Calu3 (cell line): ENCODE results near the gene TSPAN6. TPM values are rescaled to one million over a fixed set of nuclear protein-coding genes. Genes with fewer than 3 reads are reported as not detected.

ENCODE experiments used
- BruUV-seq: library from RNA; stranded (reverse); fragments of 400-500 nt; replicated peaks from 2 replicates; lab custom pipeline; 2021; lab: Mats Ljungman, UMichigan
- CTCF ChIA-PET: fragments of 300-600 bp; sonication (Branson Sonifier 250); formaldehyde crosslinking; loops from one replicate; lab custom pipeline; 2022; ENCODE audit warnings: antibody characterized with exemption; lab: Charles Lee
- DNase-seq: peaks from one replicate; pipeline ENCODE4 v3.0.0; 2022
- H3K27ac Mint-ChIP-seq: one replicate; pipeline ENCODE4 v1.8.0; 2022; ENCODE audit warnings: mixed read lengths; ENCODE audit not compliant: unreplicated experiment
- H3K27me3 Mint-ChIP-seq: one replicate; pipeline ENCODE4 v1.8.0; 2022; ENCODE audit warnings: mixed read lengths; ENCODE audit not compliant: unreplicated experiment
- H3K36me3 Mint-ChIP-seq: one replicate; pipeline ENCODE4 v1.8.0; 2022; ENCODE audit warnings: mild to moderate bottlenecking, moderate library complexity, mixed read lengths; ENCODE audit not compliant: insufficient read depth, unreplicated experiment
- H3K4me1 Mint-ChIP-seq: one replicate; pipeline ENCODE4 v1.8.0; 2022; ENCODE audit warnings: mild to moderate bottlenecking, low read depth, mixed read lengths; ENCODE audit not compliant: unreplicated experiment
- H3K4me3 Mint-ChIP-seq: one replicate; pipeline ENCODE4 v1.8.0; 2022; ENCODE audit warnings: mild to moderate bottlenecking, low read depth, moderate library complexity, mixed read lengths; ENCODE audit not compliant: unreplicated experiment
- H3K9me3 Mint-ChIP-seq: one replicate; pipeline ENCODE4 v1.8.0; 2022; ENCODE audit warnings: low read depth, mixed read lengths; ENCODE audit not compliant: unreplicated experiment
- CTCF ChIP-seq: fragments of 200-600 bp; IDR thresholded peaks from one replicate; pipeline ENCODE4 v1.8.0; 2022; ENCODE audit warnings: antibody characterized with exemption; ENCODE audit not compliant: unreplicated experiment
- intact Hi-C: fragments of 100-400 bp; cut with micrococcal nuclease; formaldehyde crosslinking; loops from one replicate; pipeline ENCODE4 v1.10.0; 2022; ENCODE audit not compliant: unreplicated experiment
- total RNA-seq: library from RNA; stranded (reverse); gene quantifications from 2 replicates; pipeline ENCODE4 v1.2.3, GENCODE V29; 2022

TSPAN6 gene
- total RNA-seq, 1 experiment from 2014 or later: 70.6 TPM

DNA sequence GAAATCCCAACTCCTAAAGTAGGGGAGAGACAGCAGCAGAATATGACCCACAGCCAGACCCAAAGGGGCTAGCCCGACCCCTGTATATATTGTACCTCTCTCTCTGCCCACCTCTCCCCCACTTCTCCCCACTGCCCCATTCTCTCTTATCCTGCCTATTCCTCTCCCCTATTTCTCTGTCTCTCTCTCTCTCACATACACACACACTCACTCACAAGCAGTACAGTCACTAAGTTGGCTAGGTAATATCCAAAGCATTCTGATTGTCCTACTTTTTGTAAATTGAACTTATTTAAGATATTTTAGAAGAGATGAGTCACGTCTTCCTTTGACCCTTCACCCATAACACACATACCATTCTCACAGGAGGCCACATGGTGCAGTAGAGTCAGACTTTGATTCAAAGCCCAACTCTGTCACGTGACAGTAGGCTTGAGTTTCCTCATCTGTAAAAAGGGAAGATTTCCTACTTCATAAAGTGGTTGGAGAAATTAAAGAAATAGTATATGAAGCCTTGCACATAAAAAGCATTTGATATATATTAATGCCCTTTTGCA, 36.9 kb upstream of the TSPAN6 start:
- Mint-ChIP-seq H3K36me3 (no peaks in the 10 kb centered on the region), H3K27ac (no peak overlapping the region), H3K9me3 (no peaks in the 10 kb centered on the region), H3K27me3 (no peaks in the 10 kb centered on the region), H3K4me1 (peaks cover 10% of the 10 kb centered on the region), H3K4me3 (no peak overlapping the region)
- CTCF ChIA-PET: no interaction called here
- no peak for TF ChIP-seq CTCF
- BruUV-seq: no TSS peak
- intact Hi-C loops: no loop called here
- no peak for DNase-seq

GRCh38 chrX:100672966-100673365, 36.4 kb upstream of the TSPAN6 start:
- no peak overlapping the region for H3K4me3 Mint-ChIP-seq

GRCh38 chrX:100663642-100664041, 27.0 kb upstream of the TSPAN6 start:
- peaks cover 19% of the 10 kb centered on the region for H3K4me1 Mint-ChIP-seq
- no TSS peak for BruUV-seq
- H3K27ac Mint-ChIP-seq: no peak overlapping the region
- TF ChIP-seq CTCF: no peak
- peaks cover 5% of the 10 kb centered on the region for H3K36me3 Mint-ChIP-seq
- H3K9me3 Mint-ChIP-seq: no peaks in the 10 kb centered on the region
- DNase-seq: no peak
- H3K27me3 Mint-ChIP-seq: no peaks in the 10 kb centered on the region
- CTCF ChIA-PET: no interaction called here
- H3K4me3 Mint-ChIP-seq: no peak overlapping the region
- intact Hi-C loops: no loop called here

More at GRCh38 chrX:100672966-100673365, 36.4 kb upstream of the TSPAN6 start:
- Mint-ChIP-seq H3K4me1 (peaks cover 10% of the 10 kb centered on the region), H3K36me3 (no peaks in the 10 kb centered on the region), H3K27ac (no peak overlapping the region), H3K27me3 (no peaks in the 10 kb centered on the region), H3K9me3 (no peaks in the 10 kb centered on the region)
- intact Hi-C loops: no loop called here
- no TSS peak for BruUV-seq
- CTCF ChIA-PET: interaction anchor here (3.2 kb wide), 1 partner anchor 96 kb away, joined by 30 read pairs; no protein-coding TSS in a partner anchor
- no peak for TF ChIP-seq CTCF
- no peak for DNase-seq

- Mint-ChIP-seq H3K27me3 (no peaks in the 10 kb centered on the region), H3K4me1 (peaks cover 22% of the 10 kb centered on the region), H3K9me3 (no peaks in the 10 kb centered on the region), H3K4me3 (no peak overlapping the region), H3K36me3 (peaks cover 5% of the 10 kb centered on the region), H3K27ac (no peak overlapping the region)
- no peak for DNase-seq
- TF ChIP-seq CTCF: no peak
- BruUV-seq: no TSS peak
- intact Hi-C loops: no loop called here
- CTCF ChIA-PET: no interaction called here
Observed at GRCh38 chrX:100662796-100663195, 26.2 kb upstream of the TSPAN6 start.
